GM19395 (cell line): ENCODE results near the gene INPP5D.
"Not testable (repeated sequence)": the region's sequence is repeated elsewhere in the genome, so short reads cannot be mapped to it uniquely, and the experiment has no call there.

Experiments
- ATAC-seq: cut with Tn5 transposase; IDR thresholded peaks from one replicate; pipeline ENCODE4 v1.9.1; 2021; ENCODE audit warnings: mild to moderate bottlenecking, moderate library complexity; ENCODE audit not compliant: unreplicated experiment

INPP5D gene

DNA sequence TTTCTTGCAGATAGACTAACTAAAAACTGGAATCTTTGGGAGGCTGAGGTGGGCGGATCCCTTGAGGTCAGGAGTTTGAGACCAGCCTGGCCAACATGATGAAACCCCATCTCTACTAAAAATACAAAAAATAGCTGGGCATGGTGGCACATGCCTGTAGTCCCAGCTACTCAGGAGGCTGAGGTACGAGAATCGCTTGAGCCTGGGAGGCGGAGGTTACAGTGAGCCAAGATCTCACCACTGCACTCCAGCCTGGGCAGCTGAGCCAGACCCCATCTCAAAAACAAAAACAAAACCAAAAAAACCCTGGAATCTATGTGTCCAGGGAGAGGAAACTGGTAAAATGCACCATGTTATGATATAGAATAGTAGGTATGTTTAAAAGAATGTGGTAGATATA is 7.6 kb upstream of the INPP5D start:
- not testable (repeated sequence) for ATAC-seq

DNA sequence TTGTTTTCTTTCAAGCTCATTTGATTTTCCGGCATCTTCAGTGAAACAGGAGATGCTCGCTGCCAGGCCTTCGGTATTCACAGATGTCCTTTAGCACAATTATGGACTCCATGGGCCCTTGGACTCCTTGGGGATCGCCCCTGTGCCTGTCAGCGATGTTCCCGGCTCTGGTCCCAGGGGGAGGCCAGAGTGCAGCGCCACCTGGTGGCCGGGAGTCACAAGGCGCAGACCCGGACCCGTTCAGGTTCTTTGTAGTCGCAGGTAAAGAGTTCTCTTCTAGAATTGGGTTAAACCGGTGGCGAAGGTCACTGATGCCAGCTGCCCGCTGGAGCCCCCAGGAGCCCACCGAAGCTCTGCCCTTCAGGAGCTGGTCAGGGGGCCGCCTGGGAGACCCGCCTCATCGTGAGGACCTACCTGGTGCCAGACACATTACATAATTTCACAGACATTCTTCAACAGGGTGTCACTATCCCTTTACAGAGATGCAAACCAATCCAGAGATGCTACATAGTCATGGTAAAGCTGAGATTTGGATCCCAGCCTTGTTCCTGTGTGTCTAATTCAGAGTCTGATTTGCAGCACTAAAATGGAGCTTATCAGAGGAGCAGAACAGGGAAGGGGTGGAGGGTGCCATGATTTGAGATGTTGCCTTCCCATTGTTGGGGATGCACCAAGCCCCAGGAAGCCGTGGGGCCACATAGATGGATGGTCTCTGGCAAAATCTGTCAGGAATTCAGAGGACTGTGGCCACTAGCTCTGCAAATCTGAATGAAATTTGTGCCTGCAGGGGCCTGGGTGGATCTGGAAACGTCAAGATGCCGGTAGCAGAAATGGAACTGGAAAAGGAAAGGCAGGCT is 6.0 kb upstream of the INPP5D start:
- ATAC-seq: no peak

DNA sequence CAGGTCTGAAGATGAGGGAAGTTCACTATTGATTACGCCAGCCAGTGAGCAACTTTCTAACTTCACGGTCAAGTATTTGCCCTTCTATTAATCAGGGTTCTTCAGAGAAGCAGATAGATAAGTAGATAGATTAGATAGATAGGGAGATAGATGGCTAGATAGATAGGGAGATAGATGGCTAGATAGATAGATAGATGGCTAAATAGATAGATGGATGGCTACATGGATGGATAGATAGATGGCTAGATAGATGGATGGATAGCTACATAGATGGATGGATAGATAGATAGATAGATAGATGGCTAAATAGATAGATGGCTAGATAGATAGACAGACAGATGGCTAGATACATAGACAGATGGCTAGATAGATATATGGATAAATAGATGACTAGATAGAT is 4.8 kb upstream of the INPP5D start:
- ATAC-seq: no peak

DNA sequence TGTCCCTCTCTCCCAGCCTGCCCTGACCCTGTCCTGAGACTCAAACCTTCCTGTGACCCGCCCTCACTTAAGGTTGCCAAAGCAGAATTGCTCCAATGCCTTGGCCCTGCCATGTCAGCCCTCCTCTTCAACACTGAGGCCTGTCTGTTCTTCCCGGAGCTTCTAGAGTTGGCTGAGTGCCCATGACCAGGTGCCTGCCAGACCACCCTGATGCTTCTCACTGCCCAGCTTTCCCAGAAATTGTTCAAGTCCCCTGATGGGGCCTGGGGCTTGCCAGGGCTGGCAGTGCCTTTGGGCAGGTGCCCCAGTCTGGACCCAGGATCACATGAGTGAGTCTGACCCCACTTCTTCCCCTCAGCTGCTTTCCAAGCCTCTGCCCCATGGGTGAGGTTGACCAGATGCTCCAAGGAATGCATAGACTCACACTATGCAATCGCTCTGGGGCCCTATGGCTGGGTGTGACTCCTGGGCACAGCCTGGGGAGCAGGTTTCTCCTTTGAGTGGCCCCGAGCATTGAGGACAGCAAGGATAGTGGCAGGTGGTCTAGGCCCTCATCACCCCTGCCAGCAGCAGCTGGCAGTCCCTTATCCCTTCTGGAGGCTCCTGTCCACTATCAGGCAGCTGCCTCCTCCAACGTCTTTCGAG is 3.1 kb upstream of the INPP5D start:
- no peak for ATAC-seq

DNA sequence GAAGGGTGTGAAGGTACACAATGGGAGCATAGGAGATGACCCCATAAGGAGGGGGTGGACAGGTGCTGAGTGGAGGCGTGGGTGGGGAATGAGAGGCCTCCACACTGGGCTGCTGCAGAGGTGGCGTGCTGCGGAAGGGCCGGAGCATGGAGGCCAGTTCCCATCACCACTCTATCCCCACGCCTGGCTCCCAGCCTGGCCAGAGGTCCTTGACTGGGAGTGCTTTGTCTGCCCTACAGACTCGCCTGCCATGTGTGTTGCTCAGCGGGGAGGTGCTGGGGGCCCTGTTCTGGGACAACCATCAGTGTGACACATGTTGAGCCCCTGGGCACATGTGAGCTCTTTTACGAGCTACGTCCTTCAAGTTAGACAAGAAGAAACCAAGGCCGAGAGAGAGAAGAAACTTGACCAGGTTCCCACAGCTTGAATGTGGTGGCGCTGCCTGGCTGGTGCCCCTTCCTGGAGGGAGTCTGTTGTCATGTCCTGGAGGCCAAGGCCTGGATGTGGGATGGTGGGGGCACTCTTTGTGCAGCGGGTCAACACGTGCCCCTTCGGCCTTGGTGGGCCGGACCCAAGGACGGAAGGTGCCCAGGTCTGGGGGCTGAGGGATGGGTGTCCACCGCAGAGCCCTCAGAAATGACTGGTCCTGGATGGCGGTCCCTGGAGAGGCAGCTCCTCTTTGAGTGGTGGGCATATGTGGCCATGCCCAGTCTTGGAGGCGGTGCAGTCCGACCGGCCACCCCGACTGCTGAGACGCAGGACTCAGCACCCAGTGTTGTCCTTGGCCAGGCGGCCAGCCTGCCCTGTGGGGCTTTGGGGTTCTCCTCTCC is 1.2 kb upstream of the INPP5D start:
- ATAC-seq: no peak

DNA sequence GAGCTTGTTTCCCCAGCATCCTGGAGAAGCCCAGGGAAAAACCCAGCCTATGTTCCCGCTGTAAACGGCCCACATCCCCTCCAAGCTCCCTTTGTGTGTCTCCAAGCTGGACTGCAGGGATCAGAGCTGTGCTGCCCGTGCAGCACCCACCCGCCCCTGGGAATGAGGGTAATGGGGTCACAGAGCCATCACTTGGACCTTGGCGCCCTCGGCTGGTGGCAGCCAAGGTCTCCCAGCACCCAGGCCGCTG is 670 bp upstream of the INPP5D start:
- ATAC-seq: no peak

DNA sequence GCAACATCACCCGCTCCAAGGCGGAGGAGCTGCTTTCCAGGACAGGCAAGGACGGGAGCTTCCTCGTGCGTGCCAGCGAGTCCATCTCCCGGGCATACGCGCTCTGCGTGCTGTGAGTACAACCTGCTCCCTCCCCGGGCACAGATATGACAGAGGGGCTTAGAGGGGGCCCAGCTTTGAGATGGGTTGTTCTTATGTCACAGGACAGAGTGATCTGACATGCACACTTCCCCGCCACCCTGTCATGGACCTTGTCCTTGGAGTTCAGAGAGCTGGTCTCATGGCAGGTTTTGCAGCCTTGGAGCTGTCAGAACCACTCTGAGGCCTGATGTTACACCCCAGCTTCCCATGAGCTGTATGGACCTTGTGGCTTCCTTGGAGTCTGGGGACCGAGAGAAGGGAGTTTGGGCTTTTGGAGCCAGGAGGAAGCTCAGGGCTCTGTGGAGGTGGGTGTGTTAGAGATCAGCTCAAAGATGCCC is 398 bp downstream of the INPP5D start:
- ATAC-seq: peak; percentile 2

DNA sequence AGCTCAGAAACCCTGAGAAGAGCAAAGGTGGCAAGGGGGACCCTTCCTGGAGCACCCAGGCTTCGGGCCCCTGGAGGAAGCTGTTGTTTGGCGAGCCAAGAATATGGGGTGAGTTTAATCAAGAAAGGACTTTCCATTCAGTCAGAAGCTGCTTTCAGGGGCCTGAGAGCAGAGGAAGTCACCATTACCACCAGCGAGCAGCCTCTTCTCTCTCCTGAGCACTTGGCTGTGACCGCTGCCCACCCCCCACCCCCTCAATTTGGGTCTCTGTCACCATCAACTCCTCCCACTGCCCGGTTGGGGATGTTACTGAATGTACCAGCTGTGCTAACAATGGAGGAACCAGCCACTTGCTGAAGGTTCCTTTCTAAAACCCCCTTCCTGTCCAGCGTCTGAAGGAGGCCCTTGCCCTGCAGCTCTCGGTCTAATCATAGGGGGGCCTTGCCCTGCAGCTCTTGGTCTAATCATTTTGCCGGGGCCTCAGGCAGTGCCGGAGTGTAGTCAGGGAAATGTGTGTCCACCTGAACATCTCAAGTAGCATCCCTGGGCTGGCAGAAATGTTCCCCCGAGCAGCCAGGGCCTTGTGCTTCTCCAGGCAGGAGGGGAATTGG is 943 bp downstream of the INPP5D start:
- peak; percentile 21 for ATAC-seq

DNA sequence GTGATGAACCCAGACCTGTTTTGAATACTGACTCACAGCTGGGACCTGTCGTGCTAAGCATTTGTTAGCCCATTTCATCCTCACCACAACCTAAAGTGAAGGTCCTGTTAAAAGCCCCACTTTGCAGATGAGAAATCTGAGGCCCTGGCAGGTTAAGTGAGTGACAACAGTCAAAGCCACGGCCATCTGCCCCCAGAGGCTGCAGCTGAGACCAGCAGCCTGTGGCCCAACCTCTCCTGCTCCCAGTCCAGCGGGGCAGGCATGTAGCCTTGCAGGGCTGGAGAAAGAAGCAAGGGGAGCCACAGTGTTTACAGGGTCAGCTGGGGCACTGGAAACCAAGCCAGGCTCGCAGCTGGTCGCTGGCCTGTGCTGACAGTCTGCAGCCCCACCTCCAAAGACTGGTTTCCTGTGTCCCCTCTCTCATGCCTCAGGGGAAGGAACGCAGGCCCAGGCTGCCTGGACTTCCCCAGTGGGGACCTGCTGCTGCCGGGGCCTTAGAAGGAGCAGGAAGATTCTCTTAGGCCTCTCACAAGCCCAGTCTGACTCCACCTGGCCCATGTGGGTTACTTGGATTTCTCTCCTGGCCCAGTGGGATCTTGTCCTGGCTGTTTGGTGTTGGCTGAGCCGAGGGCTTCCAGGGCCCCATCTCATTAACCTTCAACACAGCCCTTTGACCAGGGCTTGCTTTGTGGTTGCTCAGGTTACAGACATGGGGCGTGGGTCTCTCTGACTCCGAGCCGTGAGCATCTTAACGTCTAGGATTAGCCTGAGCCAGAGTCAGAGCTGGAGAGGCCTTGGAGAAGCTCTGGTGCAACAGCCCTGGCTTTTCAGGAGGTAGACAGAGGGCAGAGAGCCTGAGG is 1.7 kb downstream of the INPP5D start:
- ATAC-seq: peak; percentile 40

DNA sequence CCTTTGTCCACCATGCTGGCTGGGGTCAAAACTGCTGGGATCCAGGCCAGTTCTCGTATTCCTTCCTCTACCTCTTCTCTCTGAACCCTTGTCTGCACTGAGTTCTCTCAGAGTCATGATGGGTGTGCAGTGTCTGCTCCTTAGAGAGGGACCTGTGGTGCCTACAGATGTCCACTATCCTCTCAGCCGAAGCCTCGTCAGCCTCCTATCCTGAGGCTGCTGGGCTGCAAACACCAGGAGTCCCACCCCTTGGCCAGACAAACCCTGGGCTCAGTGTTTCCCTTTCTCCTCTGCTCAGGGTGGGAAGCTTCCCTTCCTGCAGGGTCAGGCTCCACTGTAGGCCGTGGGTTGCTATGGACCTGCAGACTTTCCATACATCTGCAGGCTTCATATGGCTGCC is 2.3 kb downstream of the INPP5D start:
- no peak for ATAC-seq

DNA sequence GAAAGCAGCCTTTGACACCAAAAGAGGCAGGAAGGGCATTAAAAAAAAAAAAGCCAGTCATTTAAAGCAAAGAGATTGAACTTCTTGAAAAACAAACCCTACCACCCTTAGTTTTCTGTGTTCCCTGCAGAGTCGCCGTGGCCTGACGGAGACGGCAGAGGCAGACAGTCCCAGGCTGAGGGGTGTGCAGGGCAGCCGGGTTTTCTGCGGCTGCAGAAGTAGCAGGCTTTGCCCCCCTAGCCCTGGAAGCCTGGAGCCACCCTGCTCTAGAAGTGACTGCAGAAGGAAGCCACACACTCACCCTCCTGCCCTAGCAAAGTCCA is 2.8 kb downstream of the INPP5D start:
- ATAC-seq: no peak

DNA sequence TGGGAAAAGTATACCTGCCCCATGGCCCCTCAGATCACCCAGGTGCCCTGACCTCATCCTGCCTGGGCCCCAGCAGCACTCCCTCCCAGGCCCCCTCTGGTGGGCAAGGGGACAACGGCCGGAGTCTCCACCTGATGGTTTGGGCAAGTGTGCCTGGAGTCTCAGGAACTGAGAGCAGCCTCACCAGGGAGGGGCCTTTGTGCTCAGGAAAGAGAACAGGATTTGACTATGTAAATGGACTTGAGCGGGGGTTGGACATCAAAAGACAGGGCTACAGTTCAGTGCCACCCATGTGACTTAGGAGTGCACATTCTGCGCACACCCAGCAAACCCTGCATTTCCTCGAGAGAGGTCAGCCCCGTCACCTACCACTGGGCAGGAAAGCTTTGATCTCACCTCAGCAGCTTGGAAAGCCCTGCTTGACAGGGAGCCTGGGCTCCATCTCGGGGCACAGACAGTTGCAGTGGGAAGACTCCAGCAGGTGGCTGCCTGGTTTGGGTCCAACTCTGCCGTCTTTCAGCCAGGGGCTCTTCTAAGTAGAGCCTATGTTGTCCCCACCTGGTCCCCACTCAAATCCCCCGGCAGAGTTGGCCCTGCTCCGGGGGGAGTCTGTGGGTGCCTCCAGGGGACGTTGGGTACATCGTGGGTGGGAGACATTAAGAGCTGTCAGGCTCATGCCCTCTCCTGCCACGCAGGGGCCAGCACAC is 3.3 kb downstream of the INPP5D start:
- peak; percentile 45 for ATAC-seq

DNA sequence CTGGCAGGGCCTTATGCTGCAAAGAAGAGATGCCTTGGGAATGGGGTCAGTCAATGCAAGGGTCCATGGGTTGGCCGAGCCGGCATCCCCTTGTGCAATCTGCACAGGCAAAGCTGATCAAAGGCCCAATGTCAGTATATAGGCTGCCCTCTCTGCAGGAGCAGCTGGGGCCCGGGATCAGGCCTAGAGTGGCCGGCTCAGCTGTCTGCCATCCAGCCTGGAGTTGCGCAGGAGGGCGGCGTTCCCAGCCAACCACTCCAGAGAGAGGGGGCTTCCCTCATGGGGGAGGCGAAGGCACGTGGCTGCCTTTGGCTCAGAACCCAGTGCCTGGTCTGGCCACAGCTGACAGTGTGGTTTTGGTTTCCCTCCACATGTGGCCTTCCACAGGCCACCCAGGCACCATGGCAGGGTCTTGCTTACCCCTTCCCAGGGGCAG is 3.9 kb downstream of the INPP5D start:
- no peak for ATAC-seq

DNA sequence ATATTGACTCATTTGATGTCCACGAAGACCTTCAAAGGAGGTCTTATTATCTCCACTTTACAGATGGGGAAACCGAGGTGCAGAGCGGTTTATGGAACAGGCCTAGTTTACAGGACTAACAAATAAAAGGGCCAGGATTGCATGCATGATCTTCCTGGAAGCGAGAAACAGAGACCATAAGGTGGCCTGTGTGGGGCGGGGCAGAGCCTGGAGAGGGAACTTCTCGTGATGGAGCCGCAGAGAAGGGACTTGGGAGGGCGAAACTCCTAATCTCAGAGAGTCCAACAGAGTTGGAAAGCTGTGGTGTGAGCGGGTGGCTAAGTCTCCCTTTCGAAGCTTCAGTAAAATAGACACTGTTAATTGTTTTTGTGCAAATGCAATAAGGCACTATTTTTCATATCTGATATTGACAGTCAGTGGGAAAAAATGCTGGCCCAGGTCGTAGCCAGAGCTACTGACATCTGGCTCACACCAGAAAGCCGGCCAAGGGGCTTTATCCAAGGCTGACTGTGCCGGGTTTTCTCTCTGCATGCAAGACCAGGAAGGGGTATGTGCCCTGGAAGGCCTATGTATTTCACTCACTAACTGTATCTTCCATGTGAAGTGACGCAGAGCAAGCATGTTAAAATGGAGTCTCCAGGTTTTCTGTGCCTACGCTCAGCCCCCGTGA is 4.5 kb downstream of the INPP5D start:
- no peak for ATAC-seq

DNA sequence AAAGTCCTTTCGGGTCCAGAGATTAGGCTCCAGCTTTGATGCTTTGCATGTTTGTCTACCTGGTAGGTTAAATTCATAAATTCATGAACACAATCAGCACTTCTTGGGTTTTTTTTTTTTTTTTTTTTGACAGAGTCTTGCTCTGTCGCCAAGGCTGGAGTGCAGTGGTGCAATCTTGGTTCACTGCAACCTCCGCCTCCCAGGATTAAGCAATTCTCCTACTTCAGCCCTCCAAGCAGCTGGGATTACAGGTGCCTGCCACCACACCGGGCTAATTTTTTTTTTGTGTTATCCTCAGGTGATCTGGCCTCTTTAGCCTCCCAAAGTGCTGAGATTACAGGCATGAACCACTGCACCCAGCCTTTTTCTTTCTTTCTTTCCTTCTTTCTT is 5.1 kb downstream of the INPP5D start:
- ATAC-seq: not testable (repeated sequence)

DNA sequence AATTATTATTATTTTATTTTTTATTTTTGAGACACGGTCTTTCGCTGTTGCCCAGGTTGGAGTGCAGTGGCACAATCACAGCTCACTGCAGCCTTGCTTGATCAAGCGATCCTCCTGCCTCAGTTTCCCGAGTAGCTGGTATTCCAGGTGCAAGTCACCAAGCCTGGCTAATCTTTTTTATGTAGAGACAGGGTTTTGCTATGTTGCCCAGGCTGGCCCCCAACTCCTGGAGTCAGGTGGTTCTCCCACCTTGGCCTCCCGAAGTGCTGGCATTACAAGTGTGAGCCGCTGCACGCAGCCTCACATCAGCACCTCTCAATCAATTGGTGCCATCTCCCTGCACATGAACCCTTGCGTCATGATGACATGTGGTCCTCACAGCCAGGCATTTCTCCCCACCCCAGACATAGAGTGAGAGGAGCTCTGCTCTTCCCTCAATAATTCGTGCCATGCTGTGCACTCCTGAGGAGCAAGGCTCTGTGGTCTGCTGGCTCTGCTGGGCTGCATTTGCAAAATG is 5.9 kb downstream of the INPP5D start:
- ATAC-seq: no peak

DNA sequence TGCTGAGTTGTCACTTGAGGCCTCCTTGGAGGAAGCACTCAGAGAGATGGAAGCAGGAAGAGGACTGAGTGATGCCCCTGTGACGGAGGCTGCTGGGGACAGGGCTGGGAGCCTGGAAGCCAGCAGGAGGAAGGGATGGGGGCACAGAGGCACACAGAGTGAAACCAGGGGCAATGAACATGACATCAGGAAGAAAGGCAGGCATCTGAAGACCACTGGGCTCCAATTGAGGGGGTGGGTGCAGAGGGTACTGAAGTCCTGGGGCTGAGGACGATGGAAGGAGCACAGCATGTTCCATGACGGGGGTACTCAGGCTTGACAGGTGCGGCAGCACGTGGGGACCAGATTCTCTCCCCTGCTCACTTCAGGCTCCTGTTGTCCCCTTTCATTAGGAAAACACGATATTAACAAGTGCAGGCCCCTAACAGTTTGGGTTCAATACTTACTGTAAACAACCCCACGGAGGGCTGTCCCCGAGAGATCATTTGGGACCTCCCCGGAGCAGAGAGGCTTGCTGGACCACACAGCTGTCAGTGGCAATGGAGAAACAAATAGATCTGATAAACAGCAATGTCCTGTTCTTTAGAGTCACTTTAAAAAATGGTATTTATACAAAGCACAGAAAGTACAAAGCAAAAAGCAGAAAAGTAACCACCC is 8.7 kb downstream of the INPP5D start:
- no peak for ATAC-seq

DNA sequence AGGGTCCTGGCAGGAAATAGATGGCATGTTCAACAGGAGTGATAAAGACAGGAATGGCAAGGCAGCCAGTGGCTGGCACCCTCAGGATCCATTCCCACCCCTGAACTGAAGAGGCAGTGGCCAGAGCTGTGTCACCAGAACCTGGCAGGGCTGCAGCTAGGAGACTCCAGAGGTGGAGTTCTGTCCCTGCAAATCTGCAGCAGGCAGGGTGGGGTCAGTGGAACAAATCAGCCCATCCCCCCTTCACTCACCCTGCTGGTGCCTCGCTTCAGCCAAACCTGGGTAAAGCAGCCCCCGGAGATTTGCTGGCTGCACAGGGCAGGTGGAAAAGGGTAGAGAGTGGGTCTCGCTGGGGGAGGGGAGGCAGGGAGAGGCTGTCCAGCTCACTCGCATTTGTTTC is 12.7 kb downstream of the INPP5D start:
- no peak for ATAC-seq

DNA sequence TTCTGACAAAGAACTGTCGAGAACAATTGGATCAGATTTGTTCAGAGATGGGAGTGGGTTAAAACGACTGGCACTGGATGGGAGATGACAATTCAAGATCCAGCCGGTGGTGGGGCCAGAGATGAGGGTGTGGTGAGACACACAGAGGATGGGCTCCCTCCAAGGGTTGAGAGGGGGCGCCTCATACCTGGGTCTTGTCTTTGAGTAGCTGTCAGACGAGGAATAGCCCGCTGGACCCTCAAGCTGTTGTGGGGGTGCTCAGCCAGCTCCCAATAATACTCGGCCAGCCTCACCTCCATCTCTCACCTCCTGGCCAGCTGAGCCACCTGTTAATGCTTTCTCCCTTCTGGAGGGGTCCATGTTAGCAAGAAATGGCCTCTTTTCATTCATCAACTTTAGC is 14.0 kb downstream of the INPP5D start:
- no peak for ATAC-seq
